ENCODE results near the gene S100A4.

The S100A4 gene

GRCh38 chr1:153510984-153511410, 34.6 kb downstream of the S100A4 start:
- no peak overlapping the region; the same call in 1 of the 2 replicates for H3K27ac ChIP-seq
- peak; percentile 100 for TF ChIP-seq CTCF (IDR thresholded peaks at IDR 0.05; ENCODE audit: low read depth, low read length)

GRCh38 chr1:153509729-153510354, 35.8 kb downstream of the S100A4 start:
- Histone ChIP-seq H3K27me3 (ENCODE audit: insufficient read depth, low read depth, severe bottlenecking) (no peaks in the 10 kb centered on the region), H3K27ac (no peak overlapping the region), H3K9me3 (ENCODE audit: severe bottlenecking) (no peaks in the 10 kb centered on the region), H3K36me3 (no peaks in the 10 kb centered on the region), H3K4me3 (ENCODE audit: low read depth, low read length) (no peak overlapping the region)
- TF ChIP-seq CTCF (IDR thresholded peaks at IDR 0.05; ENCODE audit: low read depth, low read length): peak; percentile 100
- peak; percentile 93 for DNase-seq

More at GRCh38 chr1:153510984-153511410, 34.6 kb downstream of the S100A4 start:
- Histone ChIP-seq H3K4me3 (ENCODE audit: low read depth, low read length) (no peak overlapping the region), H3K36me3 (no peaks in the 10 kb centered on the region), H3K9me3 (ENCODE audit: severe bottlenecking) (no peaks in the 10 kb centered on the region), H3K27me3 (ENCODE audit: insufficient read depth, low read depth, severe bottlenecking) (no peaks in the 10 kb centered on the region)
- peak; percentile 99 for DNase-seq

- DNase-seq: peak; percentile 28
- Histone ChIP-seq H3K27ac (no peak overlapping the region), H3K4me3 (ENCODE audit: low read depth, low read length) (no peak overlapping the region), H3K27me3 (ENCODE audit: insufficient read depth, low read depth, severe bottlenecking) (no peaks in the 10 kb centered on the region), H3K9me3 (ENCODE audit: severe bottlenecking) (no peaks in the 10 kb centered on the region), H3K36me3 (no peaks in the 10 kb centered on the region)
- TF ChIP-seq CTCF (IDR thresholded peaks at IDR 0.05; ENCODE audit: low read depth, low read length): no peak
These were observed 36.6 kb downstream of the S100A4 start for GRCh38 chr1:153509036-153509435.

GRCh38 chr1:153507926-153508583, 37.6 kb downstream of the S100A4 start:
- no peak overlapping the region for H3K4me3 ChIP-seq (ENCODE audit: low read depth, low read length)
- no peak for TF ChIP-seq CTCF (IDR thresholded peaks at IDR 0.05; ENCODE audit: low read depth, low read length)
- H3K27ac ChIP-seq: no peak overlapping the region
- no peaks in the 10 kb centered on the region for H3K27me3 ChIP-seq (ENCODE audit: insufficient read depth, low read depth, severe bottlenecking)
- no peaks in the 10 kb centered on the region for H3K9me3 ChIP-seq (ENCODE audit: severe bottlenecking)
- DNase-seq: peak; percentile 15
- no peaks in the 10 kb centered on the region for H3K36me3 ChIP-seq

- DNase-seq: no peak
- Histone ChIP-seq H3K27ac (no peak overlapping the region), H3K9me3 (ENCODE audit: severe bottlenecking) (no peaks in the 10 kb centered on the region), H3K4me3 (ENCODE audit: low read depth, low read length) (no peak overlapping the region), H3K36me3 (no peaks in the 10 kb centered on the region), H3K27me3 (ENCODE audit: insufficient read depth, low read depth, severe bottlenecking) (no peaks in the 10 kb centered on the region)
- no peak for TF ChIP-seq CTCF (IDR thresholded peaks at IDR 0.05; ENCODE audit: low read depth, low read length)
These were observed 38.7 kb downstream of the S100A4 start for GRCh38 chr1:153506831-153507413.
